AG10803 (cell line): ENCODE measurements around the gene GJA1.

Source experiments
- DNase-seq: peaks from one replicate; pipeline ENCODE4 v3.0.0; 2010; ENCODE audit warnings: low read depth
- H3K4me3 ChIP-seq: 2 replicates; pipeline ENCODE4 v1.5.1; 2011; ENCODE audit warnings: mild to moderate bottlenecking, low read length, control low read depth
- TF ChIP-seq, protein P1 (sequence below): conservative IDR thresholded peaks from 2 replicates; pipeline ENCODE4 v1.5.1; 2011; ENCODE audit warnings: mild to moderate bottlenecking, low read length, control low read depth, inconsistent platforms

The GJA1 gene

DNA sequence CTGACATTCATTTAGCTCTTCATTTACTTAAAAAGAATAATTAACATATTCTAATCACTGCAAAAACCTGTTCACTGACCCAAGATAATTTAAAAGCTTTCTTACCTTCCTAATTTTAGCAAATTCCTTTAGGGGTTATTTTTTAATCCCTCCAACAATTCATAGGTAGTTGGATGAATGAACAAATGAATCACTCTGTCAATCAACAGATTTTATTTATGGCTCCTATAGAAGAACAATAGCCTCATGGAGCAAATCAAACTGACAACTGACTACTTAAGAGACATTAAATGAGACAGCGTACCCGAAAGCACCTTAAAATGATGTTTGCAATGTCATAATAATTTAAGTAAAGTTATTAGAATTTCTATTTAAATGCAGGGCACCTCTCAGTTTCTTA, 31.5 kb upstream of the GJA1 start:
- DNase-seq: no peak
- TF ChIP-seq, protein P1, sequence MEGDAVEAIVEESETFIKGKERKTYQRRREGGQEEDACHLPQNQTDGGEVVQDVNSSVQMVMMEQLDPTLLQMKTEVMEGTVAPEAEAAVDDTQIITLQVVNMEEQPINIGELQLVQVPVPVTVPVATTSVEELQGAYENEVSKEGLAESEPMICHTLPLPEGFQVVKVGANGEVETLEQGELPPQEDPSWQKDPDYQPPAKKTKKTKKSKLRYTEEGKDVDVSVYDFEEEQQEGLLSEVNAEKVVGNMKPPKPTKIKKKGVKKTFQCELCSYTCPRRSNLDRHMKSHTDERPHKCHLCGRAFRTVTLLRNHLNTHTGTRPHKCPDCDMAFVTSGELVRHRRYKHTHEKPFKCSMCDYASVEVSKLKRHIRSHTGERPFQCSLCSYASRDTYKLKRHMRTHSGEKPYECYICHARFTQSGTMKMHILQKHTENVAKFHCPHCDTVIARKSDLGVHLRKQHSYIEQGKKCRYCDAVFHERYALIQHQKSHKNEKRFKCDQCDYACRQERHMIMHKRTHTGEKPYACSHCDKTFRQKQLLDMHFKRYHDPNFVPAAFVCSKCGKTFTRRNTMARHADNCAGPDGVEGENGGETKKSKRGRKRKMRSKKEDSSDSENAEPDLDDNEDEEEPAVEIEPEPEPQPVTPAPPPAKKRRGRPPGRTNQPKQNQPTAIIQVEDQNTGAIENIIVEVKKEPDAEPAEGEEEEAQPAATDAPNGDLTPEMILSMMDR: no peak
- no peak overlapping the region for H3K4me3 ChIP-seq

DNA sequence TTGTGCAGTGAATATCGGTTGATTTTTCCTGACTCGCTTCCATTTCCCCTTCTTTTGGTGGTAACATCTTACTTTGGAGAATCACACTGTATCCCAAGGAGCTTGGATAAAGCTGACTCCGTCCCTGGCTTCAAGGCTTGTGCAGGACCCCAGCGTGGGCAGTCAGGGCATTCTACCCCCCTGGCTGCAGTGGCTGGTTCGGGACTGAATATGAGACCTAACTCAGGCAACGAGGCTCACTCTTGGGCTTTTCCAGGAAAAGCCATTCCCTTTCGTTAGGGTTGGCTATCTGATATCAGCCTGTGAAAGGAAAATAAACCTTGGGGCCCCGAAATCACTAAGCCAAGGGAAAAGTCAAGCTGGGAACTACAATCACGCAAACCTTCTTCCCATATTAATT, 30.1 kb upstream of the GJA1 start:
- H3K4me3 ChIP-seq: no peak overlapping the region
- no peak for DNase-seq
- TF ChIP-seq, protein P1: no peak

DNA sequence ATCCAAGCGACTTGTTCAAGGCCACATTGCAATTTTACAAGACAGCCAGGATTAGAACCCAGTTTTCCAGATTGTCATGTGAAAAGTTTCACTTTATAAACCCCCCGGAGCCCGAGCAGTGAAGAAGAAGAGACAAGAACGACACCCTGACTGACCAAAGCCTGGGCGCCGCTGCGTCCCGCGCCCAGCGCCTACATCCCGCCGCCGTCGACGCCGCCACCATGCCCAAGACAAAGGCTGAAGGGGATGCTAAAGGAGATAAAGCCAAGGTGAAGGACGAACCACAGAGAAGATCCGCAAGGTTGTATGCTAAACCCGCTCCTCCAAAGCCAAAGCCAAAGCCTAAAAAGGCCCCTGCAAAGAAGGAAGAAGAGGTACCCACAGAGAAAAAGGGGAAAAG, 27.1 kb upstream of the GJA1 start:
- no peak overlapping the region for H3K4me3 ChIP-seq
- no peak for DNase-seq
- TF ChIP-seq, protein P1: no peak

DNA sequence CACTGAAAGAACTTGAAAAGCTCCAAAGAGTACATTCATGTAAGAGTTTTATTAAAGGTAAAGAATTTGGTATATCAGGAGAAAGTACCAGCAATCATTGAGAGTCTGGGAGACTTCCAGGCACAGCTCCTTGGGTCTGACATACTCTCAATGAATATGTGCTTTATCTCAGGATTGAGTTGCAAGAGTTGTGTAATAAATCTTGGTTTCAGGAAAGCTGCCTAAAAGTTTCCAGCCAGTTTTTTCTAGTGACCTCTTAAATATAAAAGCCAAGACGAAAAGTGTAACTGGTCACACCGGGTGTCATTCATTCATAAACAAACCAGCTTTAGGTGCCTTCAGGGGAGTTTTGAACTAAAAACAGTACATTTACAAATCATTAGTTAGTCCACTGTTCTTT, 21.6 kb upstream of the GJA1 start:
- DNase-seq: no peak
- TF ChIP-seq, protein P1: no peak
- no peak overlapping the region for H3K4me3 ChIP-seq

DNA sequence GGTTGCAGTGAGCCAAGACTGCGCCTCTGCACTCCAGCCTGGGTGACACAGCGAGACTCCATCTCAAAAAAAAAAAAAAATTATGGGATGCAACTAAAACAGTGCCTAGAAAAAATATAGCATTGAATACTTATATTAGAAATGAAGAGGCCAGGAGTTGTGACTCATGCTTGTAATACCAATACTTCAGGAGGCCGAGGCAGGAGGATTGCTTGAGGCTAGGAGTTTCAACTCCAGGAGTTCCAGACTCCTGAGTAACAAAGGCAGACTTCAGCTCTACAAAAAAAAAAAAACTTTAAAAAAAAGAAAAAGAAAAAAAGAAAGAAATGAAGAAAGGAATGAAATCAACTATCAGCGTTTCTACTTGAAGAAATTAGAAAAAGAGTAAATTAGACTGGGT, 17.1 kb upstream of the GJA1 start:
- no peak for DNase-seq
- H3K4me3 ChIP-seq: no peak overlapping the region
- TF ChIP-seq, protein P1: no peak

DNA sequence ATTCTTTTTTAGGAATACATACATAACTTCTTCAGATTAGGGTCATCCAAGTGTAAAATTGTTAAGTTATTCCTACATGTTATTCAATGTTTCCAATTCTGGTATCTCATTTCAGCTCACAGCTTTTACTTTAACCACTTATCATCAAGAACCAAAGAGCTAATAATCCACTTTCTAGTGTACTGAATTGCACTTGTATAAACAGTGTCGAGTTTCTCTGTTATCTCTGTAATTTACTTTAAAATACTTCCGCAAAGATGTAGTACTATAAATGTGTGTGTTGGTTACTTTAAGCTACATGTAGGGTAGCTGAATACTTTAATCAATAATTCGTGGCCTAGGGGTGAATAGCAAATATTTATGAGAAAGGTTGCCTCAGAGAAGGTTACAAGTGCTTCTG, 8.8 kb upstream of the GJA1 start:
- DNase-seq: no peak
- TF ChIP-seq, protein P1: no peak
- no peak overlapping the region for H3K4me3 ChIP-seq

DNA sequence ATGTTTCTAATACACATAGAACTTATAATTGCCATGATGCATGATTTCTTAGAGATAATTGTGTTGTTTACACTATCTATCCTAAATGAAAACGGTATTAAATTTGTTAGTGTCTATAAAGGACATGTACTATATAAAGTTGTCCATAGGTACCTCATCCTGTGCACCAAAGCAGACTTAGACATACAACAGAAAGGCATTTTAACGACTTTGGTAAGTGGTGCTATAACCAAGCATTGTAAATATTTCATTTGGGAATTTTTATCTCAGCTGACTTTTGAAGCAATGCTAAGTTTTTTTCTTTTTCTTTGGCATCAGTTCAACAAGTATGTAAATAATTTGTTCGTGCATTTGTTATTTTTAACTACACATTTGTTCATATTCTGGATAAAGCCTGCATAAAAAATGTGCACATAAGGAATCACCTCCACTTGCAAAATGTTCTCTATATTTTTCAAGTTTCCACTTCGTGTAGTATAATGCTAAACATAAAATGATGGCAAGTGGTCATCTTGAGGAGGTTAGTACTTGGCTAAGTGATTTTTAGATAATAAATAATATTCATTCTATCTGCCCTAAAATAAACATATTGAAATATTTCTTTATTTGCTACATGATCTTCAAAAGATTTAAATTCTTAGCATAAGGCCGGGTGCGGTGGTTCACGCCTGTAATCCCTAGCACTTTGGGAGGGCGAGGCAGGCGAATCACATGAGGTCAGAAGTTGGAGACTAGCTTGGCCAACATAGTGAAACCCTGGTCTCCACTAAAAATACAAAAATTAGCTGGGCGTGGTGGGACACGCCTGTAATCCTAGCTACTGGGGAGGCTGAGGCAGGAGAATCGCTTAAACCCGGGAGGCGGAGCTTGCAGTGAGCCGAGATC, 6.3 kb upstream of the GJA1 start:
- DNase-seq: no peak
- TF ChIP-seq, protein P1: no peak
- H3K4me3 ChIP-seq: no peak overlapping the region
